Ovary (tissue), 3 donors: ENCODE measurements around the gene DYRK3.

Experiments used
- EP300 ChIP-seq: sonication (generic); formaldehyde crosslinking; IDR thresholded peaks from one replicate; pipeline ENCODE4 v1.6.1; 2017; ENCODE audit warnings: antibody characterized with exemption
- POLR2A ChIP-seq: fragments of 450-650 bp; IDR thresholded peaks from one replicate; pipeline ENCODE4 v1.6.1; 2017; ENCODE audit warnings: antibody characterized with exemption, mild to moderate bottlenecking, moderate library complexity
- TF ChIP-seq, protein P1 (sequence below), 3 donors: fragments of 450-650 bp in 2 of 3; fragments of 200-600 bp in 1 of 3; IDR thresholded peaks; one replicate each; pipeline versions ENCODE4 v1.5.1 to v1.8.0; 2016 to 2022; ENCODE audit warnings: antibody characterized with exemption in 3 of 3, mild to moderate bottlenecking in 1 of 3
- donor health status: DM: no; HTN: no; CAD: no.

DNA sequence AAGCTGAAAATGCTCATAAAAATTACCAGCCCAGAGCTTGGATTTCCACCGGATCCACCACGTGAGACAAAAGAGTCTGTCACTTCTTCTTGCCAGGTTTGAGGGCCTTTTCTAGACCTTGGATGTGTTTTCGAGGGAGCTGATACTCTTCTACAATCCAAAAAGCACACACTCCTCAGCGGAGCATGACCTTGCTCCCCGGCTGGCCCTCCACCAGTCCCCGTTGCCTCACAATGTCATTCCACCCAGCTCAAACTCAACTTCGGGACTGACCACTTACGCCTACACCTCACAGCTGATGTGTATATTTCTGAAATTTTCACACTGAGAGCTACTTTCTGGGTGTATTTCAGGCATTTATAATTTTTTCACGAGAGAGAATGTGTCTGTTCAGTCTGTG lies 43.6 kb upstream of the DYRK3 start:
- TF ChIP-seq, protein P1, sequence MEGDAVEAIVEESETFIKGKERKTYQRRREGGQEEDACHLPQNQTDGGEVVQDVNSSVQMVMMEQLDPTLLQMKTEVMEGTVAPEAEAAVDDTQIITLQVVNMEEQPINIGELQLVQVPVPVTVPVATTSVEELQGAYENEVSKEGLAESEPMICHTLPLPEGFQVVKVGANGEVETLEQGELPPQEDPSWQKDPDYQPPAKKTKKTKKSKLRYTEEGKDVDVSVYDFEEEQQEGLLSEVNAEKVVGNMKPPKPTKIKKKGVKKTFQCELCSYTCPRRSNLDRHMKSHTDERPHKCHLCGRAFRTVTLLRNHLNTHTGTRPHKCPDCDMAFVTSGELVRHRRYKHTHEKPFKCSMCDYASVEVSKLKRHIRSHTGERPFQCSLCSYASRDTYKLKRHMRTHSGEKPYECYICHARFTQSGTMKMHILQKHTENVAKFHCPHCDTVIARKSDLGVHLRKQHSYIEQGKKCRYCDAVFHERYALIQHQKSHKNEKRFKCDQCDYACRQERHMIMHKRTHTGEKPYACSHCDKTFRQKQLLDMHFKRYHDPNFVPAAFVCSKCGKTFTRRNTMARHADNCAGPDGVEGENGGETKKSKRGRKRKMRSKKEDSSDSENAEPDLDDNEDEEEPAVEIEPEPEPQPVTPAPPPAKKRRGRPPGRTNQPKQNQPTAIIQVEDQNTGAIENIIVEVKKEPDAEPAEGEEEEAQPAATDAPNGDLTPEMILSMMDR (IDR thresholded peaks at IDR 0.05) = no peak
- TF ChIP-seq POLR2A = no peak
- TF ChIP-seq EP300 = no peak
